ENCODE measurements around the gene LRBA.

LRBA gene

GRCh38 chr4:150817804-150818528, 197.1 kb downstream of the LRBA start:
- H3K36me3 ChIP-seq (ENCODE audit: control insufficient read depth, low read length) = peaks cover 8% of the 10 kb centered on the region
- no peak overlapping the region for H3K27ac ChIP-seq (ENCODE audit: low read depth, low read length)
- H3K27me3 ChIP-seq (ENCODE audit: control insufficient read depth, low read length) = no peaks in the 10 kb centered on the region
- TF ChIP-seq CTCF (IDR thresholded peaks at IDR 0.05; ENCODE audit: low read depth, low read length, poor library complexity, severe bottlenecking) = no peak
- TF ChIP-seq EZH2phosphoT487 (IDR thresholded peaks at IDR 0.05; ENCODE audit: borderline replicate concordance, low read length) = no peak
- no peaks in the 10 kb centered on the region for H3K9me3 ChIP-seq (ENCODE audit: control insufficient read depth, insufficient read depth, low read length)
- H3K4me1 ChIP-seq (ENCODE audit: control insufficient read depth, low read length) = no peaks in the 10 kb centered on the region
- H3K79me2 ChIP-seq (ENCODE audit: control insufficient read depth, low read length) = no peaks in the 10 kb centered on the region
- no peak overlapping the region for H3K4me2 ChIP-seq (ENCODE audit: low read length)
- peaks cover 3% of the 10 kb centered on the region; the same call in 1 of the 2 replicates for H3F3A ChIP-seq (ENCODE audit: control insufficient read depth, insufficient read depth)
- no peak overlapping the region for H3K4me3 ChIP-seq (ENCODE audit: low read length)
- H4K20me1 ChIP-seq (ENCODE audit: control insufficient read depth, insufficient read depth, low read depth, low read length) = no peaks in the 10 kb centered on the region
- H3K9me2 ChIP-seq (replicated peaks; ENCODE audit: control insufficient read depth, low read length) = no peaks in the 10 kb centered on the region

GRCh38 chr4:150817017-150817416, 198.1 kb downstream of the LRBA start:
- Histone ChIP-seq H3F3A (ENCODE audit: control insufficient read depth, insufficient read depth) (peaks cover 3% of the 10 kb centered on the region; the same call in 1 of the 2 replicates), H3K9me3 (ENCODE audit: control insufficient read depth, insufficient read depth, low read length) (no peaks in the 10 kb centered on the region), H3K27me3 (ENCODE audit: control insufficient read depth, low read length) (no peaks in the 10 kb centered on the region), H4K20me1 (ENCODE audit: control insufficient read depth, insufficient read depth, low read depth, low read length) (no peaks in the 10 kb centered on the region), H3K27ac (ENCODE audit: low read depth, low read length) (no peak overlapping the region), H3K36me3 (ENCODE audit: control insufficient read depth, low read length) (peaks cover 8% of the 10 kb centered on the region), H3K4me1 (ENCODE audit: control insufficient read depth, low read length) (no peaks in the 10 kb centered on the region), H3K9me2 (replicated peaks; ENCODE audit: control insufficient read depth, low read length) (no peaks in the 10 kb centered on the region), H3K4me3 (ENCODE audit: low read length) (no peak overlapping the region), H3K4me2 (ENCODE audit: low read length) (no peak overlapping the region), H3K79me2 (ENCODE audit: control insufficient read depth, low read length) (no peaks in the 10 kb centered on the region)
- no peak for TF ChIP-seq EZH2phosphoT487 (IDR thresholded peaks at IDR 0.05; ENCODE audit: borderline replicate concordance, low read length)
- no peak for TF ChIP-seq CTCF (IDR thresholded peaks at IDR 0.05; ENCODE audit: low read depth, low read length, poor library complexity, severe bottlenecking)

- Histone ChIP-seq H3K9me3 (ENCODE audit: control insufficient read depth, insufficient read depth, low read length) (no peaks in the 10 kb centered on the region), H3K9me2 (replicated peaks; ENCODE audit: control insufficient read depth, low read length) (no peaks in the 10 kb centered on the region), H3F3A (ENCODE audit: control insufficient read depth, insufficient read depth) (peaks cover 3% of the 10 kb centered on the region; the same call in 1 of the 2 replicates), H3K36me3 (ENCODE audit: control insufficient read depth, low read length) (peaks cover 8% of the 10 kb centered on the region), H3K27me3 (ENCODE audit: control insufficient read depth, low read length) (no peaks in the 10 kb centered on the region), H3K27ac (ENCODE audit: low read depth, low read length) (no peak overlapping the region), H3K79me2 (ENCODE audit: control insufficient read depth, low read length) (no peaks in the 10 kb centered on the region), H4K20me1 (ENCODE audit: control insufficient read depth, insufficient read depth, low read depth, low read length) (no peaks in the 10 kb centered on the region), H3K4me3 (ENCODE audit: low read length) (no peak overlapping the region), H3K4me2 (ENCODE audit: low read length) (no peak overlapping the region), H3K4me1 (ENCODE audit: control insufficient read depth, low read length) (no peaks in the 10 kb centered on the region)
- TF ChIP-seq CTCF (IDR thresholded peaks at IDR 0.05; ENCODE audit: low read depth, low read length, poor library complexity, severe bottlenecking) (no peak), EZH2phosphoT487 (IDR thresholded peaks at IDR 0.05; ENCODE audit: borderline replicate concordance, low read length) (no peak)
Observed at GRCh38 chr4:150816491-150816890, 198.6 kb downstream of the LRBA start.
